H1 (cell line): Measurements from ENCODE around the gene DYSF. TPM values are rescaled to one million over a fixed set of nuclear protein-coding genes. Genes with fewer than 3 reads are reported as not detected.

ENCODE experiments used
- CTCF ChIA-PET: fragments of 300-600 bp; sonication (Branson Sonifier 250); formaldehyde crosslinking; loops from one replicate; lab custom pipeline; 2021; ENCODE audit not compliant: partially characterized antibody; lab: Charles Lee
- POLR2A ChIA-PET: fragments of 300-600 bp; sonication (Branson Sonifier 250); formaldehyde crosslinking; loops from one replicate; lab custom pipeline; 2021; ENCODE audit warnings: inconsistent platforms; ENCODE audit not compliant: partially characterized antibody; lab: Charles Lee
- DNase-seq, 2 experiments: peaks; one replicate each; pipeline versions ENCODE4 v3.0.0 to v3.0.0-alpha.2; 2010 to 2022; ENCODE audit warnings: low spot score in 2 of 2, low read depth in 1 of 2, mixed read lengths in 1 of 2
- FAIRE-seq: peaks from 2 replicates; lab custom pipeline; 2011; peaks lifted over from hg19 to GRCh38; lab: Jason Lieb, UNC
- H2AFZ ChIP-seq: 2 replicates; pipeline ENCODE4 v1.8.1; 2012; ENCODE audit warnings: low read length, inconsistent platforms
- H2AK5ac ChIP-seq: 2 replicates; pipeline ENCODE4 v1.6.1; 2013; ENCODE audit warnings: low read depth, low read length
- H2BK120ac ChIP-seq: replicated peaks from 2 replicates; pipeline ENCODE3; 2013; ENCODE audit warnings: low read depth, low read length, inconsistent platforms
- H2BK12ac ChIP-seq: 2 replicates; pipeline ENCODE4 v1.6.1; 2013; ENCODE audit warnings: low read depth, low read length
- H2BK15ac ChIP-seq: 2 replicates; pipeline ENCODE4 v1.6.1; 2013; ENCODE audit warnings: low read length
- H2BK20ac ChIP-seq: 2 replicates; pipeline ENCODE4 v1.6.1; 2013; ENCODE audit warnings: low read length
- H2BK5ac ChIP-seq: 2 replicates; pipeline ENCODE4 v1.6.1; 2013; ENCODE audit warnings: low read depth, low read length
- H3K14ac ChIP-seq: 2 replicates; pipeline ENCODE4 v1.6.1; 2013; ENCODE audit warnings: inconsistent platforms; ENCODE audit not compliant: insufficient read length
- H3K18ac ChIP-seq: 2 replicates; pipeline ENCODE4 v1.6.1; 2013; ENCODE audit warnings: low read length; ENCODE audit errors: extremely low read depth
- H3K23ac ChIP-seq: 2 replicates; pipeline ENCODE4 v1.6.1; 2013; ENCODE audit warnings: inconsistent platforms; ENCODE audit not compliant: insufficient read length
- H3K23me2 ChIP-seq: 2 replicates; pipeline ENCODE4 v1.6.1; 2013; ENCODE audit warnings: low read depth, low read length
- H3K27ac ChIP-seq: 2 replicates; pipeline ENCODE4 v1.6.1; 2011; ENCODE audit warnings: low read depth, low read length, inconsistent platforms
- H3K27me3 ChIP-seq, 4 experiments: replicated peaks in 1 of 4; 1 replicate in 1 of 4; 2 replicates in 3 of 4; pipeline versions ENCODE4 v1.6.1 to v1.8.1; 2011 to 2013; ENCODE audit warnings: low read length in 3 of 4, mild to moderate bottlenecking in 3 of 4, inconsistent platforms in 2 of 4, mixed read lengths in 2 of 4, moderate library complexity in 1 of 4; ENCODE audit not compliant: control insufficient read depth in 3 of 4, insufficient read depth in 3 of 4; ENCODE audit errors: extremely low read depth in 1 of 4
- H3K36me3 ChIP-seq, 4 experiments: 2 replicates each; pipeline versions ENCODE4 v1.6.1 to v1.8.1; 2011 to 2013; ENCODE audit warnings: mild to moderate bottlenecking in 4 of 4, low read length in 3 of 4, moderate library complexity in 2 of 4, control low read depth in 1 of 4, inconsistent platforms in 1 of 4; ENCODE audit not compliant: insufficient read depth in 4 of 4, control insufficient read depth in 2 of 4
- H3K4ac ChIP-seq: replicated peaks from 2 replicates; pipeline ENCODE3; 2013; ENCODE audit warnings: low read length, low read depth, mixed read lengths, inconsistent platforms; ENCODE audit not compliant: insufficient read length
- H3K4me1 ChIP-seq, 4 experiments: replicated peaks in 1 of 4; 1 replicate in 1 of 4; 2 replicates in 3 of 4; pipeline versions ENCODE4 v1.6.1 to v1.8.1; 2011 to 2013; ENCODE audit warnings: low read length in 3 of 4, inconsistent platforms in 2 of 4, mixed read lengths in 1 of 4; ENCODE audit not compliant: insufficient read depth in 4 of 4, control insufficient read depth in 3 of 4
- H3K4me2 ChIP-seq, 2 experiments: 2 replicates each; pipeline versions ENCODE4 v1.6.1 to v1.8.1; 2011 to 2013; ENCODE audit warnings: low read depth in 2 of 2, low read length in 2 of 2, control low read depth in 1 of 2, inconsistent platforms in 1 of 2, mild to moderate bottlenecking in 1 of 2; ENCODE audit not compliant: insufficient read depth in 1 of 2
- H3K4me3 ChIP-seq, 4 experiments: fragments of 200-600, 300-600 bp in 1 of 4; sonication (generic), shearing (Covaris generic), sonication (Bioruptor Twin) in 1 of 4; 2 replicates each; pipeline versions ENCODE4 v1.5.1 to v1.8.1; 2011 to 2016; ENCODE audit warnings: low read length in 4 of 4, low read depth in 3 of 4, control low read depth in 2 of 4, inconsistent platforms in 2 of 4, mild to moderate bottlenecking in 2 of 4, mixed read lengths in 1 of 4, moderate library complexity in 1 of 4; ENCODE audit not compliant: insufficient read depth in 2 of 4; ENCODE audit errors: extremely low read depth in 1 of 4
- H3K56ac ChIP-seq: replicated peaks from 2 replicates; pipeline ENCODE3; 2013; ENCODE audit warnings: low read depth, mild to moderate bottlenecking, mixed read lengths, low read length, inconsistent platforms; ENCODE audit not compliant: insufficient read length
- H3K79me1 ChIP-seq: 2 replicates; pipeline ENCODE4 v1.6.1; 2013; ENCODE audit warnings: low read depth, low read length, control low read depth
- H3K79me2 ChIP-seq, 2 experiments: 2 replicates each; pipeline versions ENCODE4 v1.6.1 to v1.8.1; 2012 to 2013; ENCODE audit warnings: low read length in 2 of 2, mild to moderate bottlenecking in 2 of 2, inconsistent platforms in 1 of 2; ENCODE audit not compliant: insufficient read depth in 2 of 2, control insufficient read depth in 1 of 2
- H3K9ac ChIP-seq, 4 experiments: replicated peaks in 1 of 4; 1 replicate in 1 of 4; 2 replicates in 3 of 4; pipeline versions ENCODE4 v1.6.1 to v1.8.1; 2011 to 2013; ENCODE audit warnings: low read depth in 3 of 4, low read length in 3 of 4, control low read depth in 2 of 4, mild to moderate bottlenecking in 2 of 4, moderate library complexity in 2 of 4, inconsistent platforms in 1 of 4; ENCODE audit errors: extremely low read depth in 1 of 4
- H3K9me3 ChIP-seq, 2 experiments: 2 replicates each; pipeline versions ENCODE4 v1.6.1 to v1.8.1; 2012 to 2013; ENCODE audit warnings: mild to moderate bottlenecking in 2 of 2, moderate library complexity in 2 of 2, control low read depth in 1 of 2, inconsistent platforms in 1 of 2, low read depth in 1 of 2, low read length in 1 of 2, mixed read lengths in 1 of 2; ENCODE audit not compliant: insufficient read depth in 2 of 2
- H4K20me1 ChIP-seq, 2 experiments: replicated peaks in 1 of 2; 2 replicates each; pipeline versions ENCODE3 to v1.8.1; 2011 to 2013; ENCODE audit warnings: inconsistent platforms in 2 of 2, low read length in 2 of 2, mild to moderate bottlenecking in 1 of 2; ENCODE audit not compliant: insufficient read depth in 2 of 2, control insufficient read depth in 1 of 2
- H4K5ac ChIP-seq: 2 replicates; pipeline ENCODE4 v1.6.1; 2013; ENCODE audit warnings: low read length, low read depth, mixed read lengths, inconsistent platforms; ENCODE audit not compliant: insufficient read length
- H4K8ac ChIP-seq: 2 replicates; pipeline ENCODE4 v1.8.0; 2013; ENCODE audit warnings: mild to moderate bottlenecking, moderate library complexity, low read length, inconsistent platforms; ENCODE audit not compliant: insufficient read depth; ENCODE audit errors: extremely low read depth
- H4K91ac ChIP-seq: replicated peaks from 2 replicates; pipeline ENCODE3; 2013; ENCODE audit warnings: low read length, mixed read lengths, inconsistent platforms; ENCODE audit not compliant: insufficient read length
- ASH2L ChIP-seq: fragments of 200-600, 300-600 bp; sonication (generic); IDR thresholded peaks from one replicate; pipeline ENCODE4 v1.7.1; 2017; ENCODE audit warnings: low read length
- EZH2 ChIP-seq: fragments of 200-600 bp; sonication (generic); IDR thresholded peaks from 2 replicates; pipeline ENCODE4 v1.7.1; 2012; ENCODE audit warnings: low read depth, mild to moderate bottlenecking, moderate library complexity, low read length, inconsistent platforms; ENCODE audit not compliant: severe bottlenecking
- FOSL1 ChIP-seq: IDR thresholded peaks from 2 replicates; pipeline ENCODE4 v1.6.1; 2011; ENCODE audit warnings: mild to moderate bottlenecking, low read depth, low read length, moderate library complexity; ENCODE audit not compliant: insufficient read depth
- GABPA ChIP-seq: IDR thresholded peaks from 2 replicates; pipeline ENCODE4 v1.6.1; 2011; ENCODE audit warnings: mild to moderate bottlenecking, low read length, moderate library complexity, borderline replicate concordance; ENCODE audit not compliant: insufficient read depth
- JUND ChIP-seq: IDR thresholded peaks from 2 replicates; pipeline ENCODE4 v1.6.1; 2011; ENCODE audit warnings: mild to moderate bottlenecking, improper control_type of control experiment, low read length
- NANOG ChIP-seq: IDR thresholded peaks from 2 replicates; pipeline ENCODE4 v1.6.1; 2011; ENCODE audit warnings: low read length, low read depth, mild to moderate bottlenecking, inconsistent platforms; ENCODE audit not compliant: insufficient read depth, poor library complexity, severe bottlenecking
- POLR2AphosphoS5 ChIP-seq: IDR thresholded peaks from 2 replicates; pipeline ENCODE4 v1.6.1; 2011; ENCODE audit warnings: low read depth, low read length
- POU5F1 ChIP-seq: IDR thresholded peaks from 2 replicates; pipeline ENCODE4 v1.6.1; 2011; ENCODE audit warnings: low read depth, mild to moderate bottlenecking, low read length, moderate library complexity
- RAD21 ChIP-seq, 2 experiments: IDR thresholded peaks in 1 of 2; conservative IDR thresholded peaks in 1 of 2; 2 replicates each; pipeline ENCODE4 v1.6.1; 2011; ENCODE audit warnings: low read depth in 2 of 2, low read length in 2 of 2, improper control_type of control experiment in 1 of 2, inconsistent platforms in 1 of 2, mild to moderate bottlenecking in 1 of 2, moderate library complexity in 1 of 2
- YY1 ChIP-seq: IDR thresholded peaks from 2 replicates; pipeline ENCODE4 v1.6.1; 2011; ENCODE audit warnings: low read depth, mild to moderate bottlenecking, low read length
- WGBS, 2 experiments: shearing (Covaris generic) in 1 of 2; methylation state at CpG; one replicate each; pipeline versions ENCODE4 v1.1.6 to v1.1.7; 2013 to 2015; ENCODE audit warnings: low lambda C conversion rate in 2 of 2, mixed read lengths in 2 of 2, inconsistent platforms in 1 of 2, low coverage in 1 of 2, missing lambda C conversion rate in 1 of 2; ENCODE audit not compliant: insufficient replicate concordance in 2 of 2, insufficient coverage in 1 of 2, insufficient read length in 1 of 2; ENCODE audit errors: extremely low coverage in 1 of 2, missing lambda C conversion rate in 1 of 2; 5-methylcytosine and 5-hydroxymethylcytosine counted together
- polyA plus RNA-seq, 7 experiments: library from polyadenylated mRNA; depleted of rRNA in 3 of 7; stranded (reverse) in 5 of 7; unstranded in 2 of 7; fragments of >200 nt in 5 of 7; fragments of 200-250 nt in 2 of 7; gene quantifications; 1 replicate in 5 of 7; 2 replicates in 1 of 7; 4 replicates in 1 of 7; pipeline versions ENCODE4 v1.2.1 to v1.2.3, GENCODE V29; 2011 to 2013; ENCODE audit warnings: missing spikeins in 2 of 7, mixed read lengths in 2 of 7
- total RNA-seq: library from RNA; stranded (reverse); fragmentation: NEBNext Ultra II Directional; extraction: Animal tissue kit (Norgen Biotek cat#: 25700); gene quantifications from 2 replicates; pipeline ENCODE4 v1.2.1, GENCODE V29; 2021
- TF ChIP-seq, protein P1 (sequence below): IDR thresholded peaks from 2 replicates; pipeline ENCODE4 v1.6.1; 2011; ENCODE audit warnings: low read depth, mild to moderate bottlenecking, low read length; ENCODE audit not compliant: insufficient read depth
- TF ChIP-seq, protein P2 (sequence below): IDR thresholded peaks from 2 replicates; pipeline ENCODE4 v1.6.1; 2012; ENCODE audit warnings: inconsistent platforms

The DYSF gene
- total and polyA plus RNA-seq, 2 of the 8 experiments (the other 6 are each of a cell fraction or from before 2014, with no cell fraction given) = 5.8 to 7.1 TPM

DNA sequence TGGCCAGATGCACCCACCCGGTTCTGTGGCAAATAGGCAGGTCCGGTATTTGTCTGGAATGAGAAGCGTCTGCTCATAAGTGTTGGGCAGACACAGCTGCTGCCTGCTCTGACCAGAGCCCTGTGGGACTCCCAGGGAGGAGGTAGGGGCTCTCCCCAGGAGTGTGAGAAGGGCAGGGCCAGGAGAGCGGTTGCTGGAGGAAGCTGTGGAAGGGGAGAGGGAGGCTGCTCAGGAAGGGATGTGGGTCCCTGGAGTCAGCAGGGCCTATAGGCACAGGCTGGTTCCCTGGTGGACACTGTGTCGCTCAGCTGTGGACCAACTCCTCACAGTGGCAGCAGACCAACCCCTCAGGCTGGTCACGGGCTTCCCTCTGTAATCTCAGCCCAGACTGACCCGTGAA, 109.2 kb downstream of the DYSF start:
- Histone ChIP-seq H3K79me1 (no peaks in the 10 kb centered on the region), H3K9me3 (no peaks in the 10 kb centered on the region), H4K20me1 (no peaks in the 10 kb centered on the region), H2BK120ac (no peak overlapping the region), H2BK20ac (no peak overlapping the region), H3K27me3 (no peaks in the 10 kb centered on the region), H2BK15ac (no peak overlapping the region), H3K27ac (no peak overlapping the region), H3K14ac (no peak overlapping the region), H2BK12ac (no peak overlapping the region), H3K9ac (no peak overlapping the region), H4K5ac (no peak overlapping the region), H3K4me1 (peaks cover 0 to 6% (median 0%) of the 10 kb centered on the region in 4 experiments; a peak in 3 of 7 replicates), H3K56ac (no peak overlapping the region), H3K79me2 (no peaks in the 10 kb centered on the region), H3K4ac (no peak overlapping the region), H3K23me2 (no peaks in the 10 kb centered on the region), H4K91ac (no peak overlapping the region), H3K18ac (no peak overlapping the region), H2AK5ac (no peak overlapping the region), H4K8ac (no peak overlapping the region), H2BK5ac (no peak overlapping the region; the same call in 1 of the 2 replicates), H3K4me2 (no peak overlapping the region), H3K23ac (no peak overlapping the region), H3K4me3 (no peak overlapping the region), H3K36me3 (no peaks in the 10 kb centered on the region), H2AFZ (no peak overlapping the region)
- ChIA-PET CTCF (interaction anchor here (1.5 to 22.8 kb wide), 4 partner anchors 10 to 237 kb away, joined by 4 to 386 read pairs (median 8); no protein-coding TSS in a partner anchor), POLR2A (no interaction called here)
- FAIRE-seq (no peak), DNase-seq (no peak)
- WGBS, 2 experiments = 85% methylated on average over 7 of the region's 7 CpGs; no CpG with 5 or more reads in 1 of the 2 experiments
- TF ChIP-seq, protein P1, sequence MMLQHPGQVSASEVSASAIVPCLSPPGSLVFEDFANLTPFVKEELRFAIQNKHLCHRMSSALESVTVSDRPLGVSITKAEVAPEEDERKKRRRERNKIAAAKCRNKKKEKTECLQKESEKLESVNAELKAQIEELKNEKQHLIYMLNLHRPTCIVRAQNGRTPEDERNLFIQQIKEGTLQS = no peak
- TF ChIP-seq ASH2L = no peak
- no peak for TF ChIP-seq RAD21 (IDR thresholded peaks at IDR 0.05 in 1 of 2, conservative IDR thresholded peaks at IDR 0.05 in 1 of 2; ENCODE audit: low read depth in 2 of 2, low read length in 2 of 2)
- TF ChIP-seq EZH2 = no peak
- no peak for TF ChIP-seq JUND
- TF ChIP-seq YY1 = no peak
- TF ChIP-seq NANOG = no peak
- TF ChIP-seq GABPA = no peak
- TF ChIP-seq POLR2AphosphoS5 = no peak
- TF ChIP-seq FOSL1 = no peak
- TF ChIP-seq POU5F1 = no peak
- TF ChIP-seq, protein P2, sequence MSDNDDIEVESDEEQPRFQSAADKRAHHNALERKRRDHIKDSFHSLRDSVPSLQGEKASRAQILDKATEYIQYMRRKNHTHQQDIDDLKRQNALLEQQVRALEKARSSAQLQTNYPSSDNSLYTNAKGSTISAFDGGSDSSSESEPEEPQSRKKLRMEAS = no peak
